ENCODE measurements around the gene KAT6B.

- TF ChIP-seq CTCF (IDR thresholded peaks at IDR 0.05; ENCODE audit: insufficient read depth, low read depth, low read length) = no peak
- no peak for TF ChIP-seq EZH2 (IDR thresholded peaks at IDR 0.05; ENCODE audit: insufficient read depth, low read length)
Observed at GRCh38 chr10:74936577-74937265, 110.3 kb downstream of the KAT6B start.

Data from astrocyte (in vitro differentiated cells and primary cell).